ENCODE data around the gene POU3F2. TPM values are rescaled to one million over a fixed set of nuclear protein-coding genes. Genes with fewer than 3 reads are reported as not detected.

Gene POU3F2
- total RNA-seq, 1 experiment from 2014 or later, result not detected

- Mint-ChIP-seq H3K9me3 (ENCODE audit: unreplicated experiment) (no peaks in the 10 kb centered on the region), H3K27me3 (ENCODE audit: insufficient read depth, unreplicated experiment) (peaks cover 80% of the 10 kb centered on the region), H3K27ac (ENCODE audit: low read depth, unreplicated experiment) (no peak overlapping the region), H3K4me3 (ENCODE audit: unreplicated experiment) (no peak overlapping the region), H3K36me3 (ENCODE audit: insufficient read depth, unreplicated experiment) (no peaks in the 10 kb centered on the region), H3K4me1 (ENCODE audit: insufficient read depth, unreplicated experiment) (no peaks in the 10 kb centered on the region)
- intact Hi-C loops (cut with micrococcal nuclease), result no loop called here
- ChIA-PET POLR2A (no interaction called here), CTCF (interaction anchor here (0.7 kb wide), 1 partner anchor 1618 kb away, joined by 3 read pairs; no protein-coding TSS in a partner anchor)
- DNase-seq (ENCODE audit: unreplicated experiment), result no peak
- no TSS peak for BruUV-seq (replicated peaks)
- TF ChIP-seq CTCF (IDR thresholded peaks at IDR 0.05; ENCODE audit: unreplicated experiment), result no peak
These were observed 37.0 kb upstream of the POU3F2 start for GRCh38 chr6:98797217-98797994.

GRCh38 chr6:98800866-98801265 lies 33.5 kb upstream of the POU3F2 start:
- POLR2A ChIA-PET, result no interaction called here
- intact Hi-C loops (cut with micrococcal nuclease), result no loop called here
- Mint-ChIP-seq H3K27me3 (ENCODE audit: insufficient read depth, unreplicated experiment) (peaks cover 73% of the 10 kb centered on the region), H3K4me1 (ENCODE audit: insufficient read depth, unreplicated experiment) (no peaks in the 10 kb centered on the region), H3K36me3 (ENCODE audit: insufficient read depth, unreplicated experiment) (no peaks in the 10 kb centered on the region), H3K4me3 (ENCODE audit: unreplicated experiment) (no peak overlapping the region), H3K27ac (ENCODE audit: low read depth, unreplicated experiment) (no peak overlapping the region), H3K9me3 (ENCODE audit: unreplicated experiment) (no peaks in the 10 kb centered on the region)
- DNase-seq (ENCODE audit: unreplicated experiment), result no peak
- TF ChIP-seq CTCF (IDR thresholded peaks at IDR 0.05; ENCODE audit: unreplicated experiment), result no peak
- BruUV-seq (replicated peaks), result no TSS peak
- CTCF ChIA-PET, result interaction anchor here (0.7 kb wide), 1 partner anchor 1217 kb away, joined by 4 read pairs; no protein-coding TSS in a partner anchor

GRCh38 chr6:98808541-98809210 lies 25.7 kb upstream of the POU3F2 start:
- Mint-ChIP-seq H3K4me1 (ENCODE audit: insufficient read depth, unreplicated experiment) (no peaks in the 10 kb centered on the region), H3K36me3 (ENCODE audit: insufficient read depth, unreplicated experiment) (no peaks in the 10 kb centered on the region), H3K9me3 (ENCODE audit: unreplicated experiment) (no peaks in the 10 kb centered on the region), H3K27ac (ENCODE audit: low read depth, unreplicated experiment) (no peak overlapping the region), H3K4me3 (ENCODE audit: unreplicated experiment) (no peak overlapping the region), H3K27me3 (ENCODE audit: insufficient read depth, unreplicated experiment) (peaks cover 9% of the 10 kb centered on the region)
- POLR2A ChIA-PET, result no interaction called here
- intact Hi-C loops (cut with micrococcal nuclease), result no loop called here
- no TSS peak for BruUV-seq (replicated peaks)
- TF ChIP-seq CTCF (IDR thresholded peaks at IDR 0.05; ENCODE audit: unreplicated experiment), result no peak
- CTCF ChIA-PET, result interaction anchor here (0.7 kb wide), 1 partner anchor 1001 kb away, joined by 3 read pairs; no protein-coding TSS in a partner anchor
- DNase-seq (ENCODE audit: unreplicated experiment), result no peak

- intact Hi-C loops (cut with micrococcal nuclease), result no loop called here
- Mint-ChIP-seq H3K9me3 (ENCODE audit: unreplicated experiment) (no peaks in the 10 kb centered on the region), H3K4me3 (ENCODE audit: unreplicated experiment) (no peak overlapping the region), H3K27ac (ENCODE audit: low read depth, unreplicated experiment) (no peak overlapping the region), H3K36me3 (ENCODE audit: insufficient read depth, unreplicated experiment) (no peaks in the 10 kb centered on the region), H3K4me1 (ENCODE audit: insufficient read depth, unreplicated experiment) (no peaks in the 10 kb centered on the region), H3K27me3 (ENCODE audit: insufficient read depth, unreplicated experiment) (peaks cover 3% of the 10 kb centered on the region)
- ChIA-PET CTCF (interaction anchor here (0.7 kb wide), 1 partner anchor 22 kb away, joined by 3 read pairs; no protein-coding TSS in a partner anchor), POLR2A (no interaction called here)
- no peak for DNase-seq (ENCODE audit: unreplicated experiment)
- no TSS peak for BruUV-seq (replicated peaks)
- no peak for TF ChIP-seq CTCF (IDR thresholded peaks at IDR 0.05; ENCODE audit: unreplicated experiment)
These were observed 22.2 kb upstream of the POU3F2 start for GRCh38 chr6:98812220-98812619.

Data from MCF 10A (cell line).